Liver (tissue), 9 donors: Measurements from ENCODE around the gene PIK3R3. TPM values are rescaled to one million over a fixed set of nuclear protein-coding genes. Genes with fewer than 3 reads are reported as not detected.

Source experiments
- DNase-seq: peaks from one replicate; pipeline ENCODE4 v3.0.0-alpha.2; 2017; ENCODE audit warnings: low spot score
- H3K27ac ChIP-seq, 2 donors: one replicate each; pipeline ENCODE4 v1.7.0; 2013; ENCODE audit warnings: inconsistent platforms in 2 of 2, low read length in 2 of 2, control low read depth in 1 of 2, low read depth in 1 of 2, mild to moderate bottlenecking in 1 of 2
- H3K27me3 ChIP-seq, 4 donors: one replicate each; pipeline versions ENCODE4 v1.6.1 to v1.7.0; 2013; ENCODE audit warnings: low read length in 3 of 4, inconsistent platforms in 1 of 4, mild to moderate bottlenecking in 1 of 4, moderate library complexity in 1 of 4; ENCODE audit not compliant: control insufficient read depth in 4 of 4, insufficient read depth in 4 of 4
- H3K36me3 ChIP-seq, 4 donors: one replicate each; pipeline versions ENCODE4 v1.6.1 to v1.7.0; 2013; ENCODE audit warnings: low read length in 3 of 4, mild to moderate bottlenecking in 3 of 4, low read depth in 1 of 4, moderate library complexity in 1 of 4; ENCODE audit not compliant: control insufficient read depth in 4 of 4, insufficient read depth in 3 of 4
- H3K4me1 ChIP-seq, 4 donors: one replicate each; pipeline versions ENCODE4 v1.6.1 to v1.7.0; 2013; ENCODE audit warnings: low read length in 3 of 4, mild to moderate bottlenecking in 3 of 4, moderate library complexity in 1 of 4; ENCODE audit not compliant: control insufficient read depth in 4 of 4, insufficient read depth in 4 of 4
- H3K4me3 ChIP-seq, 3 donors: one replicate each; pipeline versions ENCODE4 v1.6.1 to v1.7.0; 2013; ENCODE audit warnings: low read length in 3 of 3, control low read depth in 1 of 3, low read depth in 1 of 3, mild to moderate bottlenecking in 1 of 3
- H3K9ac ChIP-seq, 2 donors: one replicate each; pipeline ENCODE4 v1.7.0; 2013; ENCODE audit warnings: low read length in 2 of 2, mild to moderate bottlenecking in 2 of 2, moderate library complexity in 2 of 2, control low read depth in 1 of 2, low read depth in 1 of 2
- H3K9me3 ChIP-seq, 4 donors: one replicate each; pipeline versions ENCODE4 v1.6.1 to v1.7.0; 2013; ENCODE audit warnings: low read length in 3 of 4; ENCODE audit not compliant: control insufficient read depth in 4 of 4
- CTCF ChIP-seq: fragments of 150-350 bp; IDR thresholded peaks from 2 replicates; pipeline ENCODE4 v1.5.1; 2017; ENCODE audit warnings: improper control_type of control experiment, low read depth, low read length; ENCODE audit not compliant: missing input control
- FOXA1 ChIP-seq: IDR thresholded peaks from 2 replicates; pipeline ENCODE4 v1.6.1; 2016; ENCODE audit warnings: antibody characterized with exemption
- HNF4G ChIP-seq: IDR thresholded peaks from 2 replicates; pipeline ENCODE4 v1.6.1; 2016; ENCODE audit warnings: antibody characterized with exemption
- JUND ChIP-seq, 2 donors: IDR thresholded peaks; 2 replicates each; pipeline ENCODE4 v1.6.1; 2016; ENCODE audit warnings: antibody characterized with exemption in 2 of 2
- MAX ChIP-seq: IDR thresholded peaks from 2 replicates; pipeline ENCODE4 v1.6.1; 2016; ENCODE audit warnings: antibody characterized with exemption
- RAD21 ChIP-seq, 2 donors: IDR thresholded peaks; 2 replicates each; pipeline ENCODE4 v1.6.1; 2016; ENCODE audit warnings: antibody characterized with exemption in 2 of 2, mild to moderate bottlenecking in 2 of 2
- REST ChIP-seq: IDR thresholded peaks from 2 replicates; pipeline ENCODE4 v1.6.1; 2016; ENCODE audit warnings: antibody characterized with exemption, mild to moderate bottlenecking
- RXRA ChIP-seq, 2 donors: IDR thresholded peaks; 2 replicates each; pipeline ENCODE4 v1.6.1; 2017 to 2018; ENCODE audit warnings: antibody characterized with exemption in 2 of 2, mild to moderate bottlenecking in 1 of 2
- SP1 ChIP-seq: IDR thresholded peaks from 2 replicates; pipeline ENCODE4 v1.6.1; 2018; ENCODE audit warnings: antibody characterized with exemption, mild to moderate bottlenecking
- TAF1 ChIP-seq: conservative IDR thresholded peaks from 2 replicates; pipeline ENCODE4 v1.6.1; 2016; ENCODE audit warnings: antibody characterized with exemption, mild to moderate bottlenecking
- YY1 ChIP-seq: IDR thresholded peaks from 2 replicates; pipeline ENCODE4 v1.6.1; 2016; ENCODE audit warnings: antibody characterized with exemption, mild to moderate bottlenecking
- ZBTB33 ChIP-seq: IDR thresholded peaks from 2 replicates; pipeline ENCODE4 v1.6.1; 2016; ENCODE audit warnings: antibody characterized with exemption
- WGBS: extraction: QIAGEN DNeasy Blood & Tissue Kit; methylation state at CpG from one replicate; pipeline ENCODE4 v1.1.7; 2013; 5-methylcytosine and 5-hydroxymethylcytosine counted together
- polyA plus RNA-seq, 2 donors: library from polyadenylated mRNA; stranded (reverse) in 1 of 2; unstranded in 1 of 2; fragments of 200-250 nt in 1 of 2; fragments of >200 nt in 1 of 2; fragmentation: Nextera tagmentation in 1 of 2; extraction: Ambion mirVana in 1 of 2; gene quantifications; one replicate each; pipeline versions ENCODE4 v1.2.1 to v1.2.3, GENCODE V29; 2013 to 2015
- total RNA-seq, 2 donors: library from RNA; depleted of rRNA; stranded (reverse); fragments of >200 nt; gene quantifications; one replicate each; pipeline ENCODE4 v1.2.3, GENCODE V29; 2014
- donor health status: healthy.
- donor health status: healthy.
- donor health status: healthy.
- donor health status: healthy.
- donor health status: healthy.

The PIK3R3 gene
- total and polyA plus RNA-seq, 4 donors, result 1.5 to 4.6 (median 2.7) TPM

GRCh38 chr1:46175243-46175642 is 42.8 kb upstream of the PIK3R3 start:
- Histone ChIP-seq H3K4me3 (no peak overlapping the region), H3K27me3 (no peaks in the 10 kb centered on the region), H3K9ac (no peak overlapping the region), H3K4me1 (peaks cover 0 to 3% (median 1%) of the 10 kb centered on the region in 4 donors), H3K36me3 (no peaks in the 10 kb centered on the region), H3K9me3 (no peaks in the 10 kb centered on the region), H3K27ac (no peak overlapping the region)
- TF ChIP-seq RXRA (IDR thresholded peaks at IDR 0.05), result no peak
- TF ChIP-seq RAD21 (IDR thresholded peaks at IDR 0.05), result no peak
- TF ChIP-seq MAX, result no peak
- no peak for TF ChIP-seq SP1
- TF ChIP-seq CTCF, result no peak
- no peak for TF ChIP-seq ZBTB33
- no peak for TF ChIP-seq FOXA1
- TF ChIP-seq HNF4G, result no peak
- TF ChIP-seq YY1, result no peak
- no peak for TF ChIP-seq TAF1
- no peak for TF ChIP-seq JUND (IDR thresholded peaks at IDR 0.05)
- TF ChIP-seq REST, result no peak
- DNase-seq, result no peak
- WGBS, result 75% methylated on average over 3 of the region's 3 CpGs

- Histone ChIP-seq H3K4me1 (peaks cover 0 to 2% (median 0%) of the 10 kb centered on the region in 4 donors), H3K27ac (peak within 1 kb of the TSS in 1 of 2 donors; percentile 38)
Observed at GRCh38 chr1:46174448-46175231, 42.2 kb upstream of the PIK3R3 start, which contains the start of gene TSPAN1. TSS of gene TSPAN1 (plus strand) at chr1:46175087. CDS start at chr1:46181108, 6,021 bp downstream.

More at GRCh38 chr1:46174448-46175231, 42.2 kb upstream of the PIK3R3 start, which contains the start of gene TSPAN1:
- no peak for DNase-seq
- H3K9me3 ChIP-seq, result no peaks in the 10 kb centered on the region
- no peaks in the 10 kb centered on the region for H3K27me3 ChIP-seq
- H3K9ac ChIP-seq, result no peak within 1 kb of the TSS
- H3K4me3 ChIP-seq, result no peak within 1 kb of the TSS
- 75% methylated on average over 11 of the region's 11 CpGs for WGBS
- no peaks in the 10 kb centered on the region for H3K36me3 ChIP-seq
- TF ChIP-seq CTCF, result no peak
